Measurements from ENCODE around the gene NUDT14. TPM values are rescaled to one million over a fixed set of nuclear protein-coding genes. Genes with fewer than 3 reads are reported as not detected.

NUDT14 gene
- polyA plus RNA-seq, 1 donor from 2014 or later = 55.0 TPM

DNA sequence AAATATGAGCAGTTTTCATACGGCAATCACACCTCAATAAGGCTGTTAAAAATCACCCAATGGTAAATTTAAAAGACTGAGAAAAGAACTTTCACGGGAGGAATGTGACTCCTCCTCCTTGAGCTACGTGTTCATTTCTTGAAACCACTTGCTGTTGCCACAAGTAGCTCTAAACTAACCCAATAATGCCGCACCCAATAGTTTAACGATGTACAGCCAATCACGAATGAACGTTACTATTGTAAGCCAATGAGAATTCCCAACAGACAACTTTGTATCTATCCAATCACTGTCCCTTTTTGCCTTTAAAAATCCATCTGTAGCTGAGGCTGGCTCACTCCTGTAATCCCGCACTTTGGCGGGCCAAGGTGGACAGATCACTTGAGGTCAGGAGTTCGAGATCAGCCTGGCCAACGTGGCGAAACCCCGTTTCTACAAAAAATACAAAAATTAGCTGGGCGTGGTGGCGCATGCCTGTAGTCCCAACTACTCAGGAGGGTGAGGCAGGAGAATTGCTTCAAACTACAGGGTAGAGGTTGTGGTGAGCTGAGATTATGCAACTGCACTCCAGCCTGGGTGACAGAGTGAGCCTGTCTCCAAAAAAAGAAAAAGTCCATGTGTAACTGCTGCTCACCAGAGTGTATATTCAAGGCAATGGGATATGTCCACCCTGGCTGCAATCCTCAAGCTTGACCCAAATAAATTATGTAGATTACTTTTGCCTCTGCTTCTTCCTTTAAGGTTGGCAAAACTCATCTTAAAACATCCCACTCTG is 42.8 kb upstream of the NUDT14 start:
- Histone ChIP-seq H3F3A (ENCODE audit: insufficient read depth, low read length, poor library complexity, severe bottlenecking) (no peaks in the 10 kb centered on the region), H4K20me1 (ENCODE audit: insufficient read depth) (no peaks in the 10 kb centered on the region), H3K27me3 (ENCODE audit: insufficient read depth, low read depth, low read length) (no peaks in the 10 kb centered on the region), H3K9me2 (ENCODE audit: insufficient read depth, low read length) (no peaks in the 10 kb centered on the region), H3K9me3 (ENCODE audit: low read length) (no peaks in the 10 kb centered on the region), H2AFZ (ENCODE audit: low read depth, low read length) (no peak overlapping the region), H3K4me3 (ENCODE audit: low read length) (no peak overlapping the region), H3K79me2 (replicated peaks; ENCODE audit: insufficient read depth, low read length) (no peaks in the 10 kb centered on the region), H3K36me3 (ENCODE audit: insufficient read depth, low read length) (peaks cover 16% of the 10 kb centered on the region), H3K4me2 (ENCODE audit: low read length) (no peak overlapping the region), H3K27ac (ENCODE audit: low read length) (no peak overlapping the region), H3K9ac (ENCODE audit: low read length) (no peak overlapping the region)
- no peak for TF ChIP-seq MXI1 (conservative IDR thresholded peaks at IDR 0.05; ENCODE audit: poor library complexity, severe bottlenecking)

DNA sequence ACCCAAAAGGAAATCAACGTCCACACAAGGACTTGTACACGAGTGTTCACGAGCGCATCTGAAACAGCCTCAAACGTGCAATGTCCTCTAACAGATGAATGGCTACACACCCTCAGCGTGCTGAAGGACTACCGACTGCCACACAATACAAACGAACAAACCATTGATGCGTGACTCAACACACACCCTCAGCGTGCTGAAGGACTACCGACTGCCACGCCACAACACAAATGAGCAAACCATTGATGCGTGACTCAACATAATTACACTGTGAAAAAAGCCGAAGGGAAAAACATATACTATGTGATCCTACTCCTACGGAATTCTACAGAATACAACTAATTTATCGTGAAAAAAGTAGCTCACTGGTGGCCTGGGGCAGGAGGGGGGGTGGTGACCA is 42.1 kb upstream of the NUDT14 start:
- Histone ChIP-seq H3K36me3 (ENCODE audit: insufficient read depth, low read length) (peaks cover 16% of the 10 kb centered on the region), H3K9me2 (ENCODE audit: insufficient read depth, low read length) (no peaks in the 10 kb centered on the region), H2AFZ (ENCODE audit: low read depth, low read length) (no peak overlapping the region), H3K4me2 (ENCODE audit: low read length) (no peak overlapping the region), H3K27ac (ENCODE audit: low read length) (no peak overlapping the region), H3K9ac (ENCODE audit: low read length) (no peak overlapping the region), H3K27me3 (ENCODE audit: insufficient read depth, low read depth, low read length) (no peaks in the 10 kb centered on the region), H3F3A (ENCODE audit: insufficient read depth, low read length, poor library complexity, severe bottlenecking) (no peaks in the 10 kb centered on the region), H4K20me1 (ENCODE audit: insufficient read depth) (no peaks in the 10 kb centered on the region), H3K9me3 (ENCODE audit: low read length) (no peaks in the 10 kb centered on the region), H3K79me2 (replicated peaks; ENCODE audit: insufficient read depth, low read length) (no peaks in the 10 kb centered on the region), H3K4me3 (ENCODE audit: low read length) (no peak overlapping the region)
- no peak for TF ChIP-seq EP300 (conservative IDR thresholded peaks at IDR 0.05; ENCODE audit: poor library complexity, severe bottlenecking)
- TF ChIP-seq, protein P1, sequence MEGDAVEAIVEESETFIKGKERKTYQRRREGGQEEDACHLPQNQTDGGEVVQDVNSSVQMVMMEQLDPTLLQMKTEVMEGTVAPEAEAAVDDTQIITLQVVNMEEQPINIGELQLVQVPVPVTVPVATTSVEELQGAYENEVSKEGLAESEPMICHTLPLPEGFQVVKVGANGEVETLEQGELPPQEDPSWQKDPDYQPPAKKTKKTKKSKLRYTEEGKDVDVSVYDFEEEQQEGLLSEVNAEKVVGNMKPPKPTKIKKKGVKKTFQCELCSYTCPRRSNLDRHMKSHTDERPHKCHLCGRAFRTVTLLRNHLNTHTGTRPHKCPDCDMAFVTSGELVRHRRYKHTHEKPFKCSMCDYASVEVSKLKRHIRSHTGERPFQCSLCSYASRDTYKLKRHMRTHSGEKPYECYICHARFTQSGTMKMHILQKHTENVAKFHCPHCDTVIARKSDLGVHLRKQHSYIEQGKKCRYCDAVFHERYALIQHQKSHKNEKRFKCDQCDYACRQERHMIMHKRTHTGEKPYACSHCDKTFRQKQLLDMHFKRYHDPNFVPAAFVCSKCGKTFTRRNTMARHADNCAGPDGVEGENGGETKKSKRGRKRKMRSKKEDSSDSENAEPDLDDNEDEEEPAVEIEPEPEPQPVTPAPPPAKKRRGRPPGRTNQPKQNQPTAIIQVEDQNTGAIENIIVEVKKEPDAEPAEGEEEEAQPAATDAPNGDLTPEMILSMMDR (IDR thresholded peaks at IDR 0.05; ENCODE audit: poor library complexity, severe bottlenecking) = no peak
- TF ChIP-seq, protein P2, sequence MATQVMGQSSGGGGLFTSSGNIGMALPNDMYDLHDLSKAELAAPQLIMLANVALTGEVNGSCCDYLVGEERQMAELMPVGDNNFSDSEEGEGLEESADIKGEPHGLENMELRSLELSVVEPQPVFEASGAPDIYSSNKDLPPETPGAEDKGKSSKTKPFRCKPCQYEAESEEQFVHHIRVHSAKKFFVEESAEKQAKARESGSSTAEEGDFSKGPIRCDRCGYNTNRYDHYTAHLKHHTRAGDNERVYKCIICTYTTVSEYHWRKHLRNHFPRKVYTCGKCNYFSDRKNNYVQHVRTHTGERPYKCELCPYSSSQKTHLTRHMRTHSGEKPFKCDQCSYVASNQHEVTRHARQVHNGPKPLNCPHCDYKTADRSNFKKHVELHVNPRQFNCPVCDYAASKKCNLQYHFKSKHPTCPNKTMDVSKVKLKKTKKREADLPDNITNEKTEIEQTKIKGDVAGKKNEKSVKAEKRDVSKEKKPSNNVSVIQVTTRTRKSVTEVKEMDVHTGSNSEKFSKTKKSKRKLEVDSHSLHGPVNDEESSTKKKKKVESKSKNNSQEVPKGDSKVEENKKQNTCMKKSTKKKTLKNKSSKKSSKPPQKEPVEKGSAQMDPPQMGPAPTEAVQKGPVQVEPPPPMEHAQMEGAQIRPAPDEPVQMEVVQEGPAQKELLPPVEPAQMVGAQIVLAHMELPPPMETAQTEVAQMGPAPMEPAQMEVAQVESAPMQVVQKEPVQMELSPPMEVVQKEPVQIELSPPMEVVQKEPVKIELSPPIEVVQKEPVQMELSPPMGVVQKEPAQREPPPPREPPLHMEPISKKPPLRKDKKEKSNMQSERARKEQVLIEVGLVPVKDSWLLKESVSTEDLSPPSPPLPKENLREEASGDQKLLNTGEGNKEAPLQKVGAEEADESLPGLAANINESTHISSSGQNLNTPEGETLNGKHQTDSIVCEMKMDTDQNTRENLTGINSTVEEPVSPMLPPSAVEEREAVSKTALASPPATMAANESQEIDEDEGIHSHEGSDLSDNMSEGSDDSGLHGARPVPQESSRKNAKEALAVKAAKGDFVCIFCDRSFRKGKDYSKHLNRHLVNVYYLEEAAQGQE (IDR thresholded peaks at IDR 0.05; ENCODE audit: borderline replicate concordance) = no peak
- no peak for TF ChIP-seq EZH2 (IDR thresholded peaks at IDR 0.05; ENCODE audit: borderline replicate concordance, insufficient read depth, low read length, poor library complexity, severe bottlenecking)

DNA sequence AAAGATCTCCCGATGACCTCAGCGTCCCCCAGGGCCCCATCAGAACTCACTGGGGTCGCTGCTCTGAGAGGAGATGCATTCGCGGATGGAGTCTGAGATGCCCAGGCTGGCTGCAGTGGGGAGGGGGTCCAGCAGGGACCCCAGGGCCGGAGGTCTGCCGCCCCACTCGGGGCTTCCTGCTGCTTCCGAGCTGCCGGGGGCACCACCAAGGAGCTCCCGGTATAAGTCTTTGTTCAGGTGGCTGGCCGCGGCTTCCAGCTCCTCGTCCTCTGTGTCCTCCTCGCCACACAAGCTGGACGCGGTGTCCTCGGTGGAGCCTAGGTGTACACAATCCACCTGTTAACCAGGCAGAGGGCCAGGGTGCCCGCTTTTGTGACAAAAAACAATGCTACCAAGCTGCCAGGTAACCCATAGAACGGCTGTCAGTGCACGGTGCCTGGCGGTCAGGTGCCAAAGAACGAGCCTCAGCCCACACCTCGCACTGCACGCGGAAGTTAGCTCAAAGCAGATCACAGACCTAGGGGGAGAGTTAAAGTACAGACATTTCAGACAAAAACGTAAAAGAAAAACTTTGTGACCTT is 40.6 kb upstream of the NUDT14 start:
- no peaks in the 10 kb centered on the region for H3F3A ChIP-seq (ENCODE audit: insufficient read depth, low read length, poor library complexity, severe bottlenecking)
- no peak overlapping the region for H3K4me2 ChIP-seq (ENCODE audit: low read length)
- no peaks in the 10 kb centered on the region for H4K20me1 ChIP-seq (ENCODE audit: insufficient read depth)
- H3K36me3 ChIP-seq (ENCODE audit: insufficient read depth, low read length) = peaks cover 15% of the 10 kb centered on the region
- H2AFZ ChIP-seq (ENCODE audit: low read depth, low read length) = no peak overlapping the region
- no peak overlapping the region for H3K27ac ChIP-seq (ENCODE audit: low read length)
- H3K9ac ChIP-seq (ENCODE audit: low read length) = no peak overlapping the region
- H3K4me3 ChIP-seq (ENCODE audit: low read length) = no peak overlapping the region
- no peaks in the 10 kb centered on the region for H3K9me3 ChIP-seq (ENCODE audit: low read length)
- H3K27me3 ChIP-seq (ENCODE audit: insufficient read depth, low read depth, low read length) = no peaks in the 10 kb centered on the region
- no peaks in the 10 kb centered on the region for H3K79me2 ChIP-seq (replicated peaks; ENCODE audit: insufficient read depth, low read length)
- no peak for TF ChIP-seq EZH2 (IDR thresholded peaks at IDR 0.05; ENCODE audit: borderline replicate concordance, insufficient read depth, low read length, poor library complexity, severe bottlenecking)
- TF ChIP-seq, protein P2 (IDR thresholded peaks at IDR 0.05; ENCODE audit: borderline replicate concordance) = no peak
- no peak for TF ChIP-seq EP300 (conservative IDR thresholded peaks at IDR 0.05; ENCODE audit: poor library complexity, severe bottlenecking)
- TF ChIP-seq POLR2AphosphoS5 (IDR thresholded peaks at IDR 0.05) = no peak
- no peak for TF ChIP-seq RAD21 (conservative IDR thresholded peaks at IDR 0.05)
- TF ChIP-seq SMC3 (conservative IDR thresholded peaks at IDR 0.05; ENCODE audit: poor library complexity) = no peak
- TF ChIP-seq, protein P1 (IDR thresholded peaks at IDR 0.05; ENCODE audit: poor library complexity, severe bottlenecking) = no peak
- TF ChIP-seq TAF1 (IDR thresholded peaks at IDR 0.05; ENCODE audit: low read depth) = no peak
- TF ChIP-seq MXI1 (conservative IDR thresholded peaks at IDR 0.05; ENCODE audit: poor library complexity, severe bottlenecking) = no peak
- H3K9me2 ChIP-seq (ENCODE audit: insufficient read depth, low read length) = no peaks in the 10 kb centered on the region

Measured in neural cell (in vitro differentiated cells).